ENCODE measurements around the gene CEP85.

Gene CEP85

GRCh38 chr1:26281971-26282370 is 48.0 kb downstream of the CEP85 start:
- no peak for DNase-seq (ENCODE audit: insufficient read length, low spot score)
- FAIRE-seq = no peak
- no peak for TF ChIP-seq SPI1 (IDR thresholded peaks at IDR 0.05; ENCODE audit: low read depth, low read length)
- no peak for TF ChIP-seq TAF1 (IDR thresholded peaks at IDR 0.05; ENCODE audit: low read depth, low read length)
- TF ChIP-seq POLR2A (IDR thresholded peaks at IDR 0.05; ENCODE audit: low read depth, low read length) = no peak
- no peak for TF ChIP-seq POU2F2 (IDR thresholded peaks at IDR 0.05; ENCODE audit: low read depth, low read length)
- no peak for TF ChIP-seq POLR2AphosphoS5 (IDR thresholded peaks at IDR 0.05; ENCODE audit: low read depth, low read length)
- TF ChIP-seq PAX5 (IDR thresholded peaks at IDR 0.05; ENCODE audit: insufficient read depth, low read length, severe bottlenecking) = no peak

DNA sequence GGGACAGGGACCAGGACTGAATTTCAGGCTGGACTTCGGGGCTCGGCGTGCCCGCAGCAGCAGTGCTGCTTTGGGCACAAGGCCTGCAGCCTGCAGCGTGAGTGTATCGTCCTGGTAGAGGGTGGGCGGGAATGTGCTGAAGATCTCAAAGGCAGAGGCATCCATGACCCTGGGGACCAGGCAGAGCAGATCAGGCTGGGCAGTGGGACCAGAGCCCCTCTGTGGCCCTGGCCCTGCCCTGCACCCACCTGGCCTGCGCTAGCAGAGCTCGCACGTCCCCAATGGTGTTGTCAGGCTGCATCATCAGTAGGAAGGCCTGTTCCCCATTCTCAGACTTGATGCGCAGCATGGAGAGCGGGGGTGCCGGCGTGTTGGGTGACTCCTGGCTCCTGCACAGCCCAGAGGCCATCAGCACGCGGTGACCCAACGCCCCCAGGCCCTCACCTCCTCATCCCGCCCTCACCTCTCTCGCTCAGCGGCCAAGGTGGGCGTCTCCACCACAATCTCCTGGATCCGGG is 48.5 kb downstream of the CEP85 start:
- TF ChIP-seq POU2F2 (IDR thresholded peaks at IDR 0.05; ENCODE audit: low read depth, low read length) (no peak), POLR2AphosphoS5 (IDR thresholded peaks at IDR 0.05; ENCODE audit: low read depth, low read length) (no peak), POLR2A (IDR thresholded peaks at IDR 0.05; ENCODE audit: low read depth, low read length) (no peak), PAX5 (IDR thresholded peaks at IDR 0.05; ENCODE audit: insufficient read depth, low read length, severe bottlenecking) (no peak), SPI1 (IDR thresholded peaks at IDR 0.05; ENCODE audit: low read depth, low read length) (no peak)
- FAIRE-seq (no peak), DNase-seq (ENCODE audit: insufficient read length, low spot score) (no peak)

- FAIRE-seq = no peak
- TF ChIP-seq TAF1 (IDR thresholded peaks at IDR 0.05; ENCODE audit: low read depth, low read length) (no peak), SPI1 (IDR thresholded peaks at IDR 0.05; ENCODE audit: low read depth, low read length) (no peak), PAX5 (IDR thresholded peaks at IDR 0.05; ENCODE audit: insufficient read depth, low read length, severe bottlenecking) (no peak), POLR2AphosphoS5 (IDR thresholded peaks at IDR 0.05; ENCODE audit: low read depth, low read length) (no peak), POLR2A (IDR thresholded peaks at IDR 0.05; ENCODE audit: low read depth, low read length) (no peak), POU2F2 (IDR thresholded peaks at IDR 0.05; ENCODE audit: low read depth, low read length) (no peak)
- DNase-seq (ENCODE audit: insufficient read length, low spot score) = no peak
Measured at GRCh38 chr1:26283279-26283853, 49.4 kb downstream of the CEP85 start.

- FAIRE-seq = no peak
- TF ChIP-seq SPI1 (IDR thresholded peaks at IDR 0.05; ENCODE audit: low read depth, low read length) (no peak), TAF1 (IDR thresholded peaks at IDR 0.05; ENCODE audit: low read depth, low read length) (no peak), POLR2AphosphoS5 (IDR thresholded peaks at IDR 0.05; ENCODE audit: low read depth, low read length) (no peak), POLR2A (IDR thresholded peaks at IDR 0.05; ENCODE audit: low read depth, low read length) (no peak), PAX5 (IDR thresholded peaks at IDR 0.05; ENCODE audit: insufficient read depth, low read length, severe bottlenecking) (no peak), POU2F2 (IDR thresholded peaks at IDR 0.05; ENCODE audit: low read depth, low read length) (no peak)
Measured at GRCh38 chr1:26283871-26284596, 50.0 kb downstream of the CEP85 start.

GRCh38 chr1:26284597-26285347 is 50.8 kb downstream of the CEP85 start:
- TF ChIP-seq TAF1 (IDR thresholded peaks at IDR 0.05; ENCODE audit: low read depth, low read length) (no peak), POU2F2 (IDR thresholded peaks at IDR 0.05; ENCODE audit: low read depth, low read length) (no peak), PAX5 (IDR thresholded peaks at IDR 0.05; ENCODE audit: insufficient read depth, low read length, severe bottlenecking) (no peak), POLR2A (IDR thresholded peaks at IDR 0.05; ENCODE audit: low read depth, low read length) (no peak), SPI1 (IDR thresholded peaks at IDR 0.05; ENCODE audit: low read depth, low read length) (no peak), POLR2AphosphoS5 (IDR thresholded peaks at IDR 0.05; ENCODE audit: low read depth, low read length) (no peak)
- DNase-seq (ENCODE audit: insufficient read length, low spot score) (peak; percentile 66), FAIRE-seq (peak; percentile 91)

More at GRCh38 chr1:26283871-26284596, 50.0 kb downstream of the CEP85 start:
- DNase-seq (ENCODE audit: insufficient read length, low spot score) = no peak

- FAIRE-seq (no peak), DNase-seq (ENCODE audit: insufficient read length, low spot score) (no peak)
- no peak for TF ChIP-seq TAF1 (IDR thresholded peaks at IDR 0.05; ENCODE audit: low read depth, low read length)
Measured at GRCh38 chr1:26285366-26286063, 51.5 kb downstream of the CEP85 start.

- DNase-seq (ENCODE audit: insufficient read length, low spot score) (no peak), FAIRE-seq (no peak)
- TF ChIP-seq POLR2AphosphoS5 (IDR thresholded peaks at IDR 0.05; ENCODE audit: low read depth, low read length) (no peak), SPI1 (IDR thresholded peaks at IDR 0.05; ENCODE audit: low read depth, low read length) (no peak), PAX5 (IDR thresholded peaks at IDR 0.05; ENCODE audit: insufficient read depth, low read length, severe bottlenecking) (no peak), POLR2A (IDR thresholded peaks at IDR 0.05; ENCODE audit: low read depth, low read length) (no peak), POU2F2 (IDR thresholded peaks at IDR 0.05; ENCODE audit: low read depth, low read length) (no peak), TAF1 (IDR thresholded peaks at IDR 0.05; ENCODE audit: low read depth, low read length) (no peak)
Measured at GRCh38 chr1:26286064-26286416, 52.0 kb downstream of the CEP85 start.

DNA sequence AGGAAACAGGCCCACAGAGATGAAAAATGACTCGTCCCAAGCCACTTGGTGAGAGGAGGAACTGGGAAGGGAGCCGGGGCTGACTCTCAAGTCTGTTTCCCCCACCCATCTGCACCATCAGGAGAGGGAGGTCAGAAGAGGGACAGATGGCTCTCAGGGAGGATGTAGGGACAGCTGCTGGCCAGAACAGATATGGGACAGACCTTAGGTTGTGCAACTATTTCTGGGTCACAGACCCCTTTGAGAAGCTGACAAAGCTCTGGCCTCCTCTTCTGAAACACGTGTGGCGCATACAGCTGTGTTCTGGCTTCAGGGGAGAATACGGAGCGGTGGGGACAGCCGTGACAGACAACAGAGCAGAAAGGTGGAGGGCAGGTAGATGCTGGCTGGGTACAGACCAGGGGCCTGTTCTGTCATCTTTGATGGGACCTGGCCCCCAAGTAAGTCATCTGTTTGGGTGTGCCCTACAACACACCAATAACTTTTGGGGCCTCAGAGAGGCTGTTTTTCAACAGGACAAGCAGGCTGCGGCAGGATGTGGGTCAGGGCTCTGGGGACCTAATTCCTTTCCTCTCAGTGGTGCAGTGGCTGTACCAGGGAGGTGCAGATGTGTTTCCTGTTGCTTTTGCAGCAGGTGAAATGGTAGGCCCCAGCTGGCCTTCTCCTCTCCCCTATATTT is 53.2 kb downstream of the CEP85 start:
- 0 out of 2 replicates have a peak, but pooled peaks have one; percentile 21 for TF ChIP-seq SPI1 (IDR thresholded peaks at IDR 0.05; ENCODE audit: low read depth, low read length)
- TF ChIP-seq POLR2A (IDR thresholded peaks at IDR 0.05; ENCODE audit: low read depth, low read length) = no peak
- TF ChIP-seq TAF1 (IDR thresholded peaks at IDR 0.05; ENCODE audit: low read depth, low read length) = no peak
- peak; percentile 55 for DNase-seq (ENCODE audit: insufficient read length, low spot score)
- FAIRE-seq = peak; percentile 92

DNA sequence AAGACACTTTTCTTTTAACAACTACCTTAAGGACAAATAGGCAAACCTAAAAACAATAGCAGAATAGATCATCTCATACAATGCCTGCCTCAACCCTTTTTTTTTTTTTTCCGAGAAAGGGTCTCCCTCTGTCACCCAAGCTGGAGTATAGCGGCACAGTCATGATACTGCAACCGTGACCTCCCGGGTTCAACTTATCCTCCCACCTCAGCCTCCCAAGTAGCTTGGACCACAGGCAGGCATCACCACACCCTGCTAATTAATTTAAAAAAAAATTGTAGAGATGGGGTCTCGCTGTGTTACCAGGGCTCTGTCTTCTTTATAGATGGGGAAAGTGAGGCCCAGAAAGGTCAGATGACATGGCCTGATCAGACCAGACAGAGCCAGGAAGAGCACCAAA is 53.8 kb downstream of the CEP85 start:
- no peak for TF ChIP-seq POU2F2 (IDR thresholded peaks at IDR 0.05; ENCODE audit: low read depth, low read length)
- no peak for TF ChIP-seq PAX5 (IDR thresholded peaks at IDR 0.05; ENCODE audit: insufficient read depth, low read length, severe bottlenecking)
- DNase-seq (ENCODE audit: insufficient read length, low spot score) (no peak), FAIRE-seq (no peak)

Data from GM12891 (cell line).